ENCODE results near the gene DDX23.

Gene DDX23

DNA sequence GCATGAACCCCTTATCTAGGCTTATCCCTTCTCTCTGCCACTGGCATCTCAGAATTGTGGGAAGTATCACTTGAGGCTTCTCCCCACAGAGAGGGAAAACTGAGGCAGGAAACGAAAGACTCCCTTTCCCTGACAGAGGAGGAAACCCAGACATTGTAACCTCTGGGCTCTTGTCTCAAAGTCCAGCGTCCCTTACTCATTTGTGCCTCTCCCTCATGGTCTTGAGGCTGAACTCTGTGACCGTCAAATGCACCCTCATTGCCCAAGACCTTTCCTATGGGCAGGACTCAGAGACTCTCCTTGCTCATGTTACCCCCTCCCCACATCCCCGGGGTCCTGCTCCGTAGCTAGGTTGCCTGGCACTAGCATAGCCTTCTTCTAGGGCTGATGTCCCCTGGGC is 29.8 kb downstream of the DDX23 start:
- no peak for DNase-seq

- DNase-seq: no peak
Observed at GRCh38 chr12:48819986-48820725, 31.8 kb downstream of the DDX23 start.

DNA sequence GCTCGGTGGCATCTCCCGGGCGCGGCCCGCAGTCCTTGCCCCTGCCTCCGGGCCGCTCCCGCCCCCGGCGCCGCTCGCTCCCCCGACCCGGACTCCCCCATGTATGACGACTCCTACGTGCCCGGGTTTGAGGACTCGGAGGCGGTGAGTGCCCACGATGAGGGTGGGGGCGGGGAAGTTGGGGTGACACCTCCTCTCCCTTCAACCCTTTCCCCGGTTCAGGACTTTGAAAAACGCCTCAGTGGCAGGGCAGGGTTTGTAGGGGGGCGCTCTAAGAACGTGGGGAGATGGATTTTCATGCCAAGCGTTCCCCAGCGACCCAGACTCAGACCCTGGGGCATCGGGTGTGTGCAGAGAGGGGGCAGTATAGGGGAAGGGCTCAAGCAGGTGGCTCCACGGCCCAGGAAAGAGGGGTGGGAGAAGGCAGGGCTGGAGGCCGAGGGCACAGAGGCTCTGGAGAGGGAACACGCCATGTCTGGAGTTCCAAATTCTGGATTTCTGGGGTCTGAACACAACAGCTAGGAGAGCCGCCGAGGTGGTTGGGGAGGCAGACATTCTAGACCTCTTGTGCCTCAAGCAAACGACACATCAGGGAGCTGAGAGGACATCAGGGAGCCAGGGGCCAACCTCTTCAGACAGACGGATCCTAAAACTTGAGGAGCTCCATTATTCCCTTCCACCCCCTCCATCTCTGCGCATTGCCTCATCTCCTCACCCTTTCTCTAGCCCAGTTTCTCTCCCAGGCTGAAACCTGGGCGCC is 33.0 kb downstream of the DDX23 start:
- DNase-seq: peak; percentile 37

DNA sequence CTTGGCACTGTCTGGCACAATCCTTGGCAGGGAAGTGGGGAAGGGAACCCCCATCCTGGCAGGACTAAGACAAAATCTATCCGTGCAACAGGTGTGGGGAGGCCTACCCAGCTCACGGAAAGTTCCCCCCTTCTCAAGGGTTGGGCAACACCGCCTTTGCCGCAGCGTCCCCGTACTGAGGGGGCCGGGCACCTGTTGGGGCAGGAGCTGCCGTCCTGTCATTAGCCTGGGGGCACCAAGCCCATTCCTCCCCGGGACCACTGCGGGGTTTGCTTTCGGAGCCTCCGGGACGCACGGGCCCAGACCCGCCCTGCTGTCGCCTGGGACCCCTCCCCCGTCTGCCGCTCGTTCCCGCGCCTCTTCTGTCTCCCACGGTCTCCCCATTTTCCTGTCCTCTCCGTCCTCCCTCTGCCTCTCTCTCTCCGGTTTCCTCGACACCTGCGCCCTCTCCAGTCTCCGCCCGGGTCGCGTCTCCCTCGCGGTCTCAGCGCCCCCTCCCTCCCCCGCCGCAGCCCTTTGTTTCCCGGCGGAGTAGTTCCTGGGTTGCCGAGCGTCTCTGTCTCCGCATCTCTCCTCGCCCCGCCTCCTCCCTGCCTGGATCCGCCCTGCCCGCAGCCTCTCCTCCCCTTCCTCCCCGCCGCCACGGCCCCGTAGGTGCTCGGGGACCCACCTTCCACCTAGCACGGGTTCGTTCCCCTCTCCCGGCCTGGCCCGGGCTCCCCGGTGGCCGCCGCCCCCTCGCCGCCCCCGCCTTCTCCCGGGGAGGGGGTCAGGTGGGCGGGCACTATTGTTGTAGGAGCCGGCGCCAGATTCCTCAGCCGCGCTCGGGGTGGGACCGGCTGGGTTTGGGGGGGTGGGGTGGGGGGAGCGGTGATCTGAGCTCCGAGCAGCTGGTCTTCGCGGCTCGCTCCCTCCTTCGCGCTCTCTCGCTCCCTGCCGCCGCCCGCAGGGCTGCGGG is 33.8 kb downstream of the DDX23 start, which contains the start of gene CACNB3:
CACNB3 (plus strand) TSS at position 624 of the 958 bp plus-strand sequence. CDS start 434 bp downstream, outside the sequence.
- DNase-seq: peak; percentile 84

GRCh38 chr12:48816143-48816854 is 35.7 kb downstream of the DDX23 start:
- DNase-seq: no peak

DNA sequence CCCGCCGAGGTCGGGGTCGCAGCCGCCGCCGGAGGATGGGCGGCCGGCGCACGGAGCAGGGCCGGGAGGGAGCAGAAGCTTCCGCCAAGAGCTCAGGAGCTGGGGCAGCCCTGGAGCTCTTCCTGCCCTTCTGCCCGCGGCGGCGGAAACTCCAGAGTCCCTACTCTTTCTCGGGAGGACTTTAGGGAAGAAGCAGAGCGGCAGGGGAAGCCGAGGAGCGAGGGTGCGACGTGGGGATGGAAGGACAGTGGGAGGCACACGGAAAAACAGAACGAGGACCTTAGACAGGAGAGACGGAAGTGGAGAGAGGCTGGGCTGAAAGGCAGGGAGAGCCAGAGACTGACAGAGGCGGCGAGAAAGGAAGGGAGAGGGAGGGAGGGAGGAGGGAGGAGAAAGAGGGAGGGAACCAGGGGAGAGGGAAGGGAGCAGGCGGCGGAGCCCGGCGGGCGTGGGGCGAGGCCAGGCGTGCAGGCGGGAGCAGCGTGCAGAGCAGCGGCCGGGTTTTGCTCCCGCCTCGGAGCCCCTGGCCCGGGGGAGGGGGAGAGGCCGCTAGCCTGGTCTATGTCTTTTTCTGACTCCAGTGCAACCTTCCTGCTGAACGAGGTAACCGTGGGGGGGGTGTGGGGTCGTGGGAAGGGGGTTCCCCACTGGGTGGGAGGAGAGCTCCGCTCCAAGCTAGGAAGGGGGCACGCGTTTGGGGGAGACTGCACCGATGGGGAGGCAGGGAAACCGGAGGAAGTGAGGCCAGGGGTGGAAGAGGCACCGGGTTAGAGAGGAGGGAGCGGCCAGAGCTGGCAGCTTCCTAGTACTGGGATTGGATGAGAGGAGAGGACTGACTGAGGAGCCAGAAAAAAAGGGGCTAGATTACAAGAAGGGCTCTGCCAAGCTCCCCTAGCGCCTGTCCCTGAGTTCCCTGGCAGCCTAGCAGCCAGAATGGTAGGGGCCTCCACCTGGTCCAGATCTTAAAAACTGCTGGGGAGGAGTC is 36.5 kb downstream of the DDX23 start:
- DNase-seq: peak; percentile 61

- peak; percentile 91 for DNase-seq
Observed at GRCh38 chr12:48814262-48815125, 37.5 kb downstream of the DDX23 start.

- no peak for DNase-seq
Observed at GRCh38 chr12:48813465-48814261, 38.3 kb downstream of the DDX23 start.

GRCh38 chr12:48812389-48812788 is 39.6 kb downstream of the DDX23 start:
- DNase-seq: no peak

DNA sequence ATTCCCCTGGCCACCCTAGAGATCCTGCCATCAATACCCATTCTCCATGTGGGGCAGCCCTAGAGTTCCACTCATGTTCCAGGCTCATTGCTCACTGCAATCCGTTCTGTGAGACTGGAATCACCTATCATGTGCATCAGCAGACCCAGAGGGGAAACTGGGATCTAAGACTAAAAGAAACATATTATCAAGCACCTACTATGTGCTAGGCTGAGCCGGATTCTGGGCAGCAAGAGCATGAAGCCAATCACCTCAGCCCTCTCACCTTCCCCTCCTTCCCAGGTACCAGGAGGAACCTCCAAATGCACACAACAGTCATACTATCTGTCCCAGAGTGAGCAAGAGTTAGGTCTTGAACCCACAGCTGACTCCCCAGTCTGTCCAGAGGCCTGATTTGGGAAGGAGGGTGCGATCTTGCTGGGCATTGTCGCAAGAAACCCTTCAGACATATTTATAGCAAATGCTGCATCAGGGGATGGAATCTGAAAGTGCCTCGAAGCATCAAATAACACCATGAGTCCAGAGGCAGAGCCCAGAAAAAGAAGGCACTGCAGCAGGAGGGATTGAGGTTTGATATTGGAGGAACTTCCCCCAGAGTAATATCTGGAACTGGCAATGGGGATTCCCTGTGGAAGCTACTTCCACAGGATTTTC is 40.4 kb downstream of the DDX23 start:
- no peak for DNase-seq

DNA sequence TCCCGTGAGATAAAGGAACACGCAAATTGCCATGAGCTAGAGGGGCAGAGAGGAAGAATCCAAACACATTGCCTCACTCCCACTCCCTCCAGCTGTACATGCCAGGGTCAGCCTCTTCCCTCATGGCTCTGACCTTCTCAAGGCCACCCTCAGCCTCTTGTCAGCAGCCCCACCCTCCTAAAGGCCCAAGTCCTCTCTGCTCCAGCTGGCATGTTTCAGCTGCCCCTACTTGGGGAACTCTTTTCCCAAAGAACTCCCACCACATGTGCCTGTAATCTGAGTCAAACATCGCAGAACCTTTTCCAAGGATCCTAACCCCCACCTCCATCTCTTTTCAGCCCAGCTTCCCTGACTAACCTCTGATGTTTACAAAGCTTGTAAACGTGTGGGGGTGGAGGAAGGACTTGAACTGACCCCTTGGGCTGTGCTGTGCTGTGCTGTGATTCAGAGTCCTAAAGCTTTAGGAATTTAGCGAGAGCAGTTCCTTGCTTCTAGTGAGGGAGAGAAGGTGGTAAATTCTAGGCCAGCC is 41.0 kb downstream of the DDX23 start:
- no peak for DNase-seq

DNA sequence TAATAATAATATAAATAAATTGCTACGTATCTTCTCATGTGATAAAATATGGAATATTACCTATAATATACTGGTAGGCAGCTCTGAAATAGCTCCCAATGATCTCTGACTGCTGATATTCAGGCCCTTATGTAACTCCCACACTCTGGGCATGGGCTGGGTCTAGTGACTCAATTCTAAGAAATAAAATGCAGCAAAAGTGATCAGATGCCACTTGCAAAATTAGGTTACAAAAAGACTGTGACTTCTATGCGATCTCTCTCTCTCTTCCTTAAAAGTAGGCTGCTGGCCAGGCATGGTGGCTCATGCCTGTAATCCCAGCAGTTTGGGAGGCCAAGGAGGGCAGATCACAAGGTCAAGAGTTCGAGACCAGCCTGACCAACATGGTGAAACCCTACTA is 44.0 kb downstream of the DDX23 start:
- no peak for DNase-seq

- no peak for DNase-seq
Observed at GRCh38 chr12:48803675-48804074, 48.3 kb downstream of the DDX23 start.

DNA sequence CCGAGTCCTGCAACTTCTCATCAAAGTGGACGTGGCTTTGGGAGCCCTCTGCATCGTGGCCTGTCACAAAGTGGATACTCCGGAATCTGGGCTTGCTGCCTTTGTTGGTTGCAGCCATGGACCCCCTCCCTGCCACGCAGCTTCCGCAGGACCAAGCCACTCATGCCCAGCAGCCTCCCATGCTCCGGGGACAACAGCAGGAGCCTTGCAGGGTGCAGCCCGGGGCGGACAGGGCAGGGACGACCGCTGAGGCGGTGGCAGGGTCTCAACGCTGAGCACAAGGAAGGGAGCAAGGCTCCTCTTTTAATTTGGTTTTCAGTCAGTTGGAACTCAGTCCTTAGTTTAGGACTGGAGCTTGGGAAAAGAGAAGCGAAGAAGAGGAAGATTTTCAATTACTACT is 51.0 kb downstream of the DDX23 start:
- DNase-seq: no peak

DNA sequence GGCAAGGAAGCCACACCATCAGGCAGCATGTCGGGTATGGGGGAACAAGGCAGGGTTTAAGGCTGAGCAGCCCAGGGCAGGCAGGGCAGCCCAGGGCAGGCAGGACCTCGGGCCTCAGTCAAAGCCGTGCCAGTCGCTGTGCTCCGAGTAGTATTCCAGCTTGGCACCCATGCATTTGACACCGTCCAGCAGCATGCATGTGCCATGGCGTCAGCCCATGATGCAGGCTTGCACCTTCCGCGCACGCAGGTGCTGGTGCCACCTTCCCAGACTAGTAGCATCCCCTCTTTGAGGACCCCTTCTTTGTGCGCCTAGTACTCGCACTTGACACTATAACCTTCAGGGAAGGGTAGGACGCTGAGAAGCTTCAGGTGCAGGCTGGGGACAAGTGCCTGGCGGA is 51.5 kb downstream of the DDX23 start:
- no peak for DNase-seq

- DNase-seq: peak; percentile 57
Observed at GRCh38 chr12:48796976-48797375, 55.0 kb downstream of the DDX23 start.

GRCh38 chr12:48795550-48796455 is 56.2 kb downstream of the DDX23 start:
- DNase-seq: peak; percentile 77

Data from stimulated activated CD8-positive, alpha-beta memory T cell treated with anti-CD3 and anti-CD28 coated beads, Interleukin-4, amount 100 ng/mL, for 48 hours (primary cell).